Measurements from ENCODE around the gene CFAP74. TPM values are rescaled to one million over a fixed set of nuclear protein-coding genes. Genes with fewer than 3 reads are reported as not detected.

Gene CFAP74
- total and polyA plus RNA-seq, 2 of the 4 experiments (the other 2 are of a cell fraction) = not detected

GRCh38 chr1:2022063-2022770, 18.6 kb upstream of the CFAP74 start:
- Histone ChIP-seq H2BK5ac (ENCODE audit: low read depth, low read length, poor library complexity, severe bottlenecking) (no peak overlapping the region), H3K23ac (ENCODE audit: low read depth, low read length) (no peak overlapping the region), H3K9ac (ENCODE audit: low read depth, low read length) (no peak overlapping the region), H4K20me1 (ENCODE audit: insufficient read depth, low read length) (no peaks in the 10 kb centered on the region), H2AFZ (replicated peaks; ENCODE audit: low read length, poor library complexity) (no peak overlapping the region), H3K4me3 (ENCODE audit: insufficient read depth, low read depth, low read length) (no peak overlapping the region), H3K79me1 (ENCODE audit: low read depth in 1 of 2, low read length in 2 of 2) (no peaks in the 10 kb centered on the region), H3K27me3 (ENCODE audit: control insufficient read depth, insufficient read depth, low read length) (peaks cover 73% of the 10 kb centered on the region), H2AK9ac (replicated peaks; ENCODE audit: low read depth, low read length, poor library complexity) (no peak overlapping the region), H3K9me1 (ENCODE audit: insufficient read depth, low read length) (no peaks in the 10 kb centered on the region), H3K27ac (ENCODE audit: insufficient read depth, low read length) (no peak overlapping the region), H3K4me1 (ENCODE audit: control insufficient read depth, insufficient read depth, low read length) (no peaks in the 10 kb centered on the region), H2BK120ac (ENCODE audit: low read depth, low read length) (no peak overlapping the region), H3K18ac (ENCODE audit: low read depth, low read length) (no peak overlapping the region), H3K14ac (replicated peaks; ENCODE audit: low read depth, low read length) (no peak overlapping the region), H3K9me3 (ENCODE audit: control insufficient read depth, insufficient read depth, low read length) (no peaks in the 10 kb centered on the region), H3K4me2 (ENCODE audit: low read depth, low read length) (no peak overlapping the region), H3K4ac (ENCODE audit: low read depth, low read length) (no peak overlapping the region), H4K8ac (ENCODE audit: low read depth in 2 of 2, low read length in 2 of 2) (no peak overlapping the region), H4K91ac (ENCODE audit: insufficient read depth, low read depth, low read length) (no peak overlapping the region), H2AK5ac (ENCODE audit: low read depth, low read length) (no peak overlapping the region), H3K56ac (ENCODE audit: extremely low read depth, insufficient read depth, low read length) (no peak overlapping the region), H3K36me3 (ENCODE audit: control insufficient read depth, insufficient read depth, low read length) (no peaks in the 10 kb centered on the region), H2BK20ac (ENCODE audit: low read depth, low read length) (no peak overlapping the region), H2BK15ac (ENCODE audit: low read depth, low read length) (no peak overlapping the region), H4K5ac (ENCODE audit: low read depth, low read length) (no peak overlapping the region)
- ChIA-PET CTCF (no interaction called here), POLR2A (ENCODE audit: unreplicated experiment) (no interaction called here)
- dilution Hi-C loops (cut with HindIII; ENCODE audit: low sequenced_read_pairs, unreplicated experiment) = no loop called here
- DNase-seq (no peak), ATAC-seq (ENCODE audit: low read depth) (no peak)
- intact Hi-C loops (cut with micrococcal nuclease) = no loop called here
- in situ Hi-C loops (cut with MboI; ENCODE audit: low sequenced_read_pairs) = no loop called here
- TF ChIP-seq, protein P1, sequence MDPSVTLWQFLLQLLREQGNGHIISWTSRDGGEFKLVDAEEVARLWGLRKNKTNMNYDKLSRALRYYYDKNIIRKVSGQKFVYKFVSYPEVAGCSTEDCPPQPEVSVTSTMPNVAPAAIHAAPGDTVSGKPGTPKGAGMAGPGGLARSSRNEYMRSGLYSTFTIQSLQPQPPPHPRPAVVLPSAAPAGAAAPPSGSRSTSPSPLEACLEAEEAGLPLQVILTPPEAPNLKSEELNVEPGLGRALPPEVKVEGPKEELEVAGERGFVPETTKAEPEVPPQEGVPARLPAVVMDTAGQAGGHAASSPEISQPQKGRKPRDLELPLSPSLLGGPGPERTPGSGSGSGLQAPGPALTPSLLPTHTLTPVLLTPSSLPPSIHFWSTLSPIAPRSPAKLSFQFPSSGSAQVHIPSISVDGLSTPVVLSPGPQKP (IDR thresholded peaks at IDR 0.05; ENCODE audit: borderline replicate concordance, low read depth, low read length) = no peak
- TF ChIP-seq FOS (IDR thresholded peaks at IDR 0.05; ENCODE audit: low read depth, low read length) = no peak
- no TSS peak for BruUV-seq (replicated peaks)
- WGBS, 2 experiments (ENCODE audit: extremely low coverage in 2 of 2, insufficient read length in 1 of 2) = 47% methylated on average over 5 of the region's 21 CpGs; no CpG with 5 or more reads in 1 of the 2 experiments
